ENCODE results near the gene LRRC8D. TPM values are rescaled to one million over a fixed set of nuclear protein-coding genes. Genes with fewer than 3 reads are reported as not detected.

LRRC8D gene
- total and polyA plus RNA-seq, 9 of the 15 experiments (the other 6 are each of a cell fraction or from before 2014, with no cell fraction given) = 3.4 to 53.9 (median 15.9) TPM

DNA sequence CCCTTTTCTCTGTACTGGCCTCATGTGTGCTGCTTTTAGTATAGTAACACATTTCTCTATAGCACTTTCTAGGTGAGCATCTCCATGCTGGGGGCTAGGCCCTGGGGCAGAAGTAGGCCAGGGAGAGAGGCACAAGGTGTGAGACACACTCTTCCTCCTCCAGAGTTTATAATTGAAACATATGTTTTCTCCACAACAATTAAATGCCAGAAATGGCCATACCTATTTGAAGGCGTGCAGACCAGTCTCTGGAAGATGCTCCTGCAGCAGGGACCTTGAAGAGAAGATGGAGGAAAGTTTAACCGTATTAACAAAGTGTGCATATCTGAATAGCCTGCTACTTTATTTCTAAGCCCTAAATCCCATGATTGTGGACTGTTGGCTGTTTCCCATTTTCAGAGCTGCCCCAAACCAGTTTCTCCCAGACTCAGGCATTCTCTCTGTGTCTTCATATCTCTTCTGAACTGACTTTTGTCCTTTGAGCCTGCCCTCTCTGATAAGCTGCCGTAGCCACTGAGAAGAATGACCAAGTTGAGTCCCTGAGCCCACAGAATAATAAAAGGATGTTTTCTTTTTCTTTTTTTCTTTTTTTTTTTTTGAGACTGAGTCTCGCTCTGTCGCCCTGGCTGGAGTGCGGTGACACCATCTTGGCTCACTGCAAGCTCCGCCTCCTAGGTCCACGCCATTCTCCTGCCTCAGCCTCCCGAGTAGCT is 81.3 kb downstream of the LRRC8D start (continued):
- TF ChIP-seq ATF3 (IDR thresholded peaks at IDR 0.05) (no peak), ATF3 (CRISPR knock-in tag; conservative IDR thresholded peaks at IDR 0.05) (0 out of 2 replicates have a peak, but pooled peaks have one; percentile 10), NR4A1 (CRISPR knock-in tag; IDR thresholded peaks at IDR 0.05) (no peak), NR4A1 (tag; IDR thresholded peaks at IDR 0.05) (no peak), E2F3 (CRISPR knock-in tag; IDR thresholded peaks at IDR 0.05) (no peak), BRD4 (IDR thresholded peaks at IDR 0.05) (no peak), HEY1 (CRISPR knock-in tag; IDR thresholded peaks at IDR 0.05; ENCODE audit: borderline replicate concordance) (no peak), CXXC5 (CRISPR knock-in tag; IDR thresholded peaks at IDR 0.05) (peak; percentile 70), TRIM24 (IDR thresholded peaks at IDR 0.05) (peak in 1 of 2 experiments; percentile 78; a peak in 1 of 4 replicates), KAT7 (CRISPR knock-in tag; IDR thresholded peaks at IDR 0.05; ENCODE audit: borderline replicate concordance) (peak; percentile 60; the same call in 1 of the 2 replicates), ZNF436 (CRISPR knock-in tag; IDR thresholded peaks at IDR 0.05) (no peak), ZNF717 (CRISPR knock-in tag; IDR thresholded peaks at IDR 0.05) (no peak), NFXL1 (CRISPR knock-in tag; IDR thresholded peaks at IDR 0.05) (no peak), HMG20B (CRISPR knock-in tag; IDR thresholded peaks at IDR 0.05) (no peak), KDM5B (IDR thresholded peaks at IDR 0.05; ENCODE audit: insufficient replicate concordance, low read depth, low read length) (no peak), ZKSCAN8 (CRISPR knock-in tag; IDR thresholded peaks at IDR 0.05) (no peak), RCOR1 (IDR thresholded peaks at IDR 0.05; ENCODE audit: borderline replicate concordance in 1 of 2, low read depth in 2 of 2, low read length in 2 of 2) (peak; percentile 38 to 79; a peak in 1 of 4 replicates), SMARCB1 (IDR thresholded peaks at IDR 0.05; ENCODE audit: insufficient read length, low read depth) (no peak), ZEB2 (IDR thresholded peaks at IDR 0.05) (0 out of 2 replicates have a peak, but pooled peaks have one; percentile 61)
- TF ChIP-seq, protein P1, sequence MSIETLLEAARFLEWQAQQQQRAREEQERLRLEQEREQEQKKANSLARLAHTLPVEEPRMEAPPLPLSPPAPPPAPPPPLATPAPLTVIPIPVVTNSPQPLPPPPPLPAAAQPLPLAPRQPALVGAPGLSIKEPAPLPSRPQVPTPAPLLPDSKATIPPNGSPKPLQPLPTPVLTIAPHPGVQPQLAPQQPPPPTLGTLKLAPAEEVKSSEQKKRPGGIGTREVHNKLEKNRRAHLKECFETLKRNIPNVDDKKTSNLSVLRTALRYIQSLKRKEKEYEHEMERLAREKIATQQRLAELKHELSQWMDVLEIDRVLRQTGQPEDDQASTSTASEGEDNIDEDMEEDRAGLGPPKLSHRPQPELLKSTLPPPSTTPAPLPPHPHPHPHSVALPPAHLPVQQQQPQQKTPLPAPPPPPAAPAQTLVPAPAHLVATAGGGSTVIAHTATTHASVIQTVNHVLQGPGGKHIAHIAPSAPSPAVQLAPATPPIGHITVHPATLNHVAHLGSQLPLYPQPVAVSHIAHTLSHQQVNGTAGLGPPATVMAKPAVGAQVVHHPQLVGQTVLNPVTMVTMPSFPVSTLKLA (conservative IDR thresholded peaks at IDR 0.05) = 0 out of 4 replicates have a peak, but pooled peaks of 1 of the 2 experiments have one; percentile 8
- TF ChIP-seq, protein P2, sequence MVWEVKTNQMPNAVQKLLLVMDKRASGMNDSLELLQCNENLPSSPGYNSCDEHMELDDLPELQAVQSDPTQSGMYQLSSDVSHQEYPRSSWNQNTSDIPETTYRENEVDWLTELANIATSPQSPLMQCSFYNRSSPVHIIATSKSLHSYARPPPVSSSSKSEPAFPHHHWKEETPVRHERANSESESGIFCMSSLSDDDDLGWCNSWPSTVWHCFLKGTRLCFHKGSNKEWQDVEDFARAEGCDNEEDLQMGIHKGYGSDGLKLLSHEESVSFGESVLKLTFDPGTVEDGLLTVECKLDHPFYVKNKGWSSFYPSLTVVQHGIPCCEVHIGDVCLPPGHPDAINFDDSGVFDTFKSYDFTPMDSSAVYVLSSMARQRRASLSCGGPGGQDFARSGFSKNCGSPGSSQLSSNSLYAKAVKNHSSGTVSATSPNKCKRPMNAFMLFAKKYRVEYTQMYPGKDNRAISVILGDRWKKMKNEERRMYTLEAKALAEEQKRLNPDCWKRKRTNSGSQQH (CRISPR knock-in tag; IDR thresholded peaks at IDR 0.05) = no peak
- TF ChIP-seq, protein P3, sequence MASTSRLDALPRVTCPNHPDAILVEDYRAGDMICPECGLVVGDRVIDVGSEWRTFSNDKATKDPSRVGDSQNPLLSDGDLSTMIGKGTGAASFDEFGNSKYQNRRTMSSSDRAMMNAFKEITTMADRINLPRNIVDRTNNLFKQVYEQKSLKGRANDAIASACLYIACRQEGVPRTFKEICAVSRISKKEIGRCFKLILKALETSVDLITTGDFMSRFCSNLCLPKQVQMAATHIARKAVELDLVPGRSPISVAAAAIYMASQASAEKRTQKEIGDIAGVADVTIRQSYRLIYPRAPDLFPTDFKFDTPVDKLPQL (IDR thresholded peaks at IDR 0.05; ENCODE audit: extremely low read depth, insufficient read length) = no peak
- TF ChIP-seq, protein P4, sequence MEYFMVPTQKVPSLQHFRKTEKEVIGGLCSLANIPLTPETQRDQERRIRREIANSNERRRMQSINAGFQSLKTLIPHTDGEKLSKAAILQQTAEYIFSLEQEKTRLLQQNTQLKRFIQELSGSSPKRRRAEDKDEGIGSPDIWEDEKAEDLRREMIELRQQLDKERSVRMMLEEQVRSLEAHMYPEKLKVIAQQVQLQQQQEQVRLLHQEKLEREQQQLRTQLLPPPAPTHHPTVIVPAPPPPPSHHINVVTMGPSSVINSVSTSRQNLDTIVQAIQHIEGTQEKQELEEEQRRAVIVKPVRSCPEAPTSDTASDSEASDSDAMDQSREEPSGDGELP (CRISPR knock-in tag; IDR thresholded peaks at IDR 0.05; ENCODE audit: borderline replicate concordance) = no peak
